Esophagus squamous epithelium (tissue), 5 donors: ENCODE measurements around the gene DMRTC2. TPM values are rescaled to one million over a fixed set of nuclear protein-coding genes. Genes with fewer than 3 reads are reported as not detected.

Source experiments
- DNase-seq: peaks from one replicate; lab custom pipeline; 2025; lab: John Stamatoyannopoulos, UW
- H3K27ac ChIP-seq, 4 donors: fragments of 200-600 bp; sonication (generic); one replicate each; pipeline ENCODE4 v1.5.1; 2016 to 2019; ENCODE audit warnings: mild to moderate bottlenecking in 1 of 4
- H3K27me3 ChIP-seq, 4 donors: fragments of 200-600 bp; sonication (generic); 1 replicate in 3 of 4; 2 replicates in 1 of 4; pipeline versions ENCODE4 v1.5.1 to v1.6.0; 2017 to 2021; ENCODE audit warnings: antibody characterized with exemption in 1 of 4
- H3K36me3 ChIP-seq, 3 donors: fragments of 200-600 bp; sonication (generic); one replicate each; pipeline ENCODE4 v1.5.1; 2016 to 2019
- H3K4me1 ChIP-seq, 3 donors: fragments of 200-600 bp; sonication (generic); one replicate each; pipeline ENCODE4 v1.5.1; 2017 to 2019
- H3K4me3 ChIP-seq, 4 donors: fragments of 200-600 bp; sonication (generic); 1 replicate in 3 of 4; 2 replicates in 1 of 4; pipeline ENCODE4 v1.5.1; 2016 to 2019; ENCODE audit warnings: mild to moderate bottlenecking in 2 of 4, moderate library complexity in 1 of 4
- H3K9me3 ChIP-seq, 3 donors: fragments of 200-600 bp; sonication (generic); one replicate each; pipeline ENCODE4 v1.5.1; 2016 to 2019
- CTCF ChIP-seq, 6 experiments: fragments of 450-650 bp in 4 of 6; fragments of 200-600 bp in 2 of 6; sonication (generic) in 2 of 6; IDR thresholded peaks; one replicate each; pipeline ENCODE4 v1.5.1; 2016 to 2019; ENCODE audit warnings: antibody characterized with exemption in 6 of 6, mild to moderate bottlenecking in 4 of 6, moderate library complexity in 4 of 6
- POLR2A ChIP-seq, 4 donors: fragments of 450-650 bp; IDR thresholded peaks; one replicate each; pipeline ENCODE4 v1.6.1; 2017; ENCODE audit warnings: antibody characterized with exemption in 4 of 4, mild to moderate bottlenecking in 4 of 4, moderate library complexity in 3 of 4
- WGBS, 2 donors: methylation state at CpG; one replicate each; pipeline ENCODE4 v1.1.5; 2018; 5-methylcytosine and 5-hydroxymethylcytosine counted together
- intact Hi-C: fragments of 100-400 bp; cut with DNase I; formaldehyde crosslinking; loops from one replicate; pipeline ENCODE4 v1.15.0; 2022
- total RNA-seq, 4 donors: library from RNA; depleted of rRNA; stranded (reverse); fragments of >200 nt; gene quantifications; one replicate each; pipeline ENCODE4 v1.1.0, GENCODE V29; 2016
- donor health status: DM: yes; HTN: yes; CAD: no.

DMRTC2 gene
- total RNA-seq, 4 donors from 2014 or later, result not detected

DNA sequence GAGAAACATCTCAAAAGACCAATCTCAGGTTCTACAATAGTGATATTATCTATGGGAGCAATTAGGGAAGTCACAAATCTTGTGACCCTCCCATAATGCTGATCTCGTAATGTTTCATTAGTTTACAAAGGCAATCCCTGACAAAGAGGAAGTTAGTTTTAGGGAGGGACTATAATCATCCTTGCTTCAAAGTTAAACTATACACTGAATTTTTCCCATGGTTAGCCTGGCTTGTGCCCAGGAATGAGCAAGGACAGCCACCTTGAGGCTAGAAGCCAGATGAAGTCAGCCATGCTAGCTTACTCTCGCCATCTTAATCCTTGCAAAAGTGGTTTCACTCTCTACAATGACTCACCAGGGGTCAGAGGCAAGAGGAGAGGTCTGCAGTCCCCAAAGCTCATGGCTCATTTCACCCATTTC is 43.0 kb upstream of the DMRTC2 start:
- intact Hi-C loops, result no loop called here
- peak overlapping the region; percentile 80 to 84 (median 82) for H3K27ac ChIP-seq
- H3K4me3 ChIP-seq, result no peak overlapping the region
- H3K36me3 ChIP-seq, result no peaks in the 10 kb centered on the region
- no peak for DNase-seq
- H3K4me1 ChIP-seq, result peaks cover 10 to 51% (median 29%) of the 10 kb centered on the region in 3 donors
- H3K9me3 ChIP-seq, result peaks cover 0 to 5% (median 0%) of the 10 kb centered on the region in 3 donors
- peaks cover 0 to 12% (median 0%) of the 10 kb centered on the region in 4 donors for H3K27me3 ChIP-seq
- WGBS, 2 donors, result 22 to 61% methylated on average over 2 of the region's 2 CpGs
- TF ChIP-seq POLR2A (IDR thresholded peaks at IDR 0.05) (no peak), CTCF (IDR thresholded peaks at IDR 0.05) (no peak)

- no peak for TF ChIP-seq POLR2A (IDR thresholded peaks at IDR 0.05)
- TF ChIP-seq CTCF (IDR thresholded peaks at IDR 0.05), result no peak
- intact Hi-C loops, result no loop called here
- H3K4me1 ChIP-seq, result peaks cover 10 to 51% (median 29%) of the 10 kb centered on the region in 3 donors
- no peak for DNase-seq
- H3K9me3 ChIP-seq, result peaks cover 0 to 5% (median 0%) of the 10 kb centered on the region in 3 donors
- peak overlapping the region; percentile 80 to 84 (median 82) for H3K27ac ChIP-seq
- H3K27me3 ChIP-seq, result peaks cover 0 to 15% (median 0%) of the 10 kb centered on the region in 4 donors
- 75% methylated on average over 2 of the region's 2 CpGs for WGBS, 2 donors
- H3K4me3 ChIP-seq, result no peak overlapping the region
- no peaks in the 10 kb centered on the region for H3K36me3 ChIP-seq
Measured at GRCh38 chr19:41802770-41803169, 42.1 kb upstream of the DMRTC2 start.

GRCh38 chr19:41804336-41804735 is 40.5 kb upstream of the DMRTC2 start:
- Histone ChIP-seq H3K27ac (no peak overlapping the region), H3K9me3 (peaks cover 0 to 5% (median 0%) of the 10 kb centered on the region in 3 donors), H3K36me3 (no peaks in the 10 kb centered on the region), H3K27me3 (peaks cover 0 to 29% (median 0%) of the 10 kb centered on the region in 4 donors), H3K4me3 (no peak overlapping the region), H3K4me1 (peaks cover 4 to 38% (median 18%) of the 10 kb centered on the region in 3 donors)
- no peak for TF ChIP-seq CTCF (IDR thresholded peaks at IDR 0.05)
- no peak for TF ChIP-seq POLR2A (IDR thresholded peaks at IDR 0.05)
- 72 to 75% methylated on average over 3 of the region's 3 CpGs for WGBS, 2 donors
- DNase-seq, result no peak
- intact Hi-C loops, result no loop called here

GRCh38 chr19:41807176-41807575 is 37.7 kb upstream of the DMRTC2 start:
- Histone ChIP-seq H3K4me3 (no peak overlapping the region), H3K4me1 (peaks cover 0 to 10% (median 3%) of the 10 kb centered on the region in 3 donors), H3K27ac (no peak overlapping the region), H3K27me3 (peaks cover 0 to 52% (median 0%) of the 10 kb centered on the region in 4 donors), H3K9me3 (no peaks in the 10 kb centered on the region), H3K36me3 (no peaks in the 10 kb centered on the region)
- WGBS, 2 donors, result 93% methylated on average over 3 of the region's 3 CpGs; no CpG with 5 or more reads in 1 of the 2 donors
- intact Hi-C loops, result no loop called here
- TF ChIP-seq CTCF (IDR thresholded peaks at IDR 0.05) (no peak), POLR2A (IDR thresholded peaks at IDR 0.05) (no peak)
- no peak for DNase-seq

- Histone ChIP-seq H3K9me3 (no peaks in the 10 kb centered on the region), H3K4me3 (no peak overlapping the region), H3K36me3 (no peaks in the 10 kb centered on the region), H3K27ac (no peak overlapping the region), H3K27me3 (peaks cover 0 to 60% (median 0%) of the 10 kb centered on the region in 4 donors), H3K4me1 (no peaks in the 10 kb centered on the region)
- DNase-seq, result no peak
- TF ChIP-seq CTCF (IDR thresholded peaks at IDR 0.05), result no peak
- TF ChIP-seq POLR2A (IDR thresholded peaks at IDR 0.05), result no peak
- intact Hi-C loops, result no loop called here
- WGBS, 2 donors, result 71 to 73% methylated on average over 5 to 9 of the region's 16 CpGs
Measured at GRCh38 chr19:41808663-41809566, 35.9 kb upstream of the DMRTC2 start.
